Measurements from ENCODE around the gene CDK5RAP2.

DNA sequence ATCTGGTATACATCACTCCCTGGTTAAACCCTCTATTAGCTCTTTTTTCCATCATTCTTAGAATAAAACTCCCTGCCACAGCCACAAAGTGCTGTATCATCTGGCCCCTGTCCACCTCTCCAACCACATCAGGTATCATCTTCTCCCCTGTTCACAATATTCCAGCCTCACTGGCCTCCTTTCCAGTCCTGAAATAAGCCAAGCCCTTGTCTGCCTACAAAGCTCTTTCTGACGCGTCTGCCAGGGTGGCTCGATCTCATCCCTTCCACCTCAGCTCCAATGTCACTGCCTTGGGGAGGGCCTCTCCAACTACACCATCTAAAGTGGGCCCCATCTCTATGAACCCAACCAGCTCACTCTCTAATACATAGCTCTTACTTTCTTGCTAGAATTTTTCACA lies 21.5 kb downstream of the CDK5RAP2 start:
- TF ChIP-seq, protein P1, sequence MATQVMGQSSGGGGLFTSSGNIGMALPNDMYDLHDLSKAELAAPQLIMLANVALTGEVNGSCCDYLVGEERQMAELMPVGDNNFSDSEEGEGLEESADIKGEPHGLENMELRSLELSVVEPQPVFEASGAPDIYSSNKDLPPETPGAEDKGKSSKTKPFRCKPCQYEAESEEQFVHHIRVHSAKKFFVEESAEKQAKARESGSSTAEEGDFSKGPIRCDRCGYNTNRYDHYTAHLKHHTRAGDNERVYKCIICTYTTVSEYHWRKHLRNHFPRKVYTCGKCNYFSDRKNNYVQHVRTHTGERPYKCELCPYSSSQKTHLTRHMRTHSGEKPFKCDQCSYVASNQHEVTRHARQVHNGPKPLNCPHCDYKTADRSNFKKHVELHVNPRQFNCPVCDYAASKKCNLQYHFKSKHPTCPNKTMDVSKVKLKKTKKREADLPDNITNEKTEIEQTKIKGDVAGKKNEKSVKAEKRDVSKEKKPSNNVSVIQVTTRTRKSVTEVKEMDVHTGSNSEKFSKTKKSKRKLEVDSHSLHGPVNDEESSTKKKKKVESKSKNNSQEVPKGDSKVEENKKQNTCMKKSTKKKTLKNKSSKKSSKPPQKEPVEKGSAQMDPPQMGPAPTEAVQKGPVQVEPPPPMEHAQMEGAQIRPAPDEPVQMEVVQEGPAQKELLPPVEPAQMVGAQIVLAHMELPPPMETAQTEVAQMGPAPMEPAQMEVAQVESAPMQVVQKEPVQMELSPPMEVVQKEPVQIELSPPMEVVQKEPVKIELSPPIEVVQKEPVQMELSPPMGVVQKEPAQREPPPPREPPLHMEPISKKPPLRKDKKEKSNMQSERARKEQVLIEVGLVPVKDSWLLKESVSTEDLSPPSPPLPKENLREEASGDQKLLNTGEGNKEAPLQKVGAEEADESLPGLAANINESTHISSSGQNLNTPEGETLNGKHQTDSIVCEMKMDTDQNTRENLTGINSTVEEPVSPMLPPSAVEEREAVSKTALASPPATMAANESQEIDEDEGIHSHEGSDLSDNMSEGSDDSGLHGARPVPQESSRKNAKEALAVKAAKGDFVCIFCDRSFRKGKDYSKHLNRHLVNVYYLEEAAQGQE (IDR thresholded peaks at IDR 0.05; ENCODE audit: insufficient read depth in 1 of 2, low read depth in 2 of 2, low read length in 2 of 2), result no peak
- TF ChIP-seq POLR2AphosphoS5 (IDR thresholded peaks at IDR 0.05; ENCODE audit: low read depth, low read length), result no peak
- no peak for TF ChIP-seq TAF1 (IDR thresholded peaks at IDR 0.05; ENCODE audit: borderline replicate concordance, insufficient read depth, low read length)

Measured in PFSK-1 (cell line).